DMS114 treated with DMSO at 0.1 percent for 48 hours (cell line): Measurements from ENCODE around the gene CACNA2D3.

ENCODE experiments used
- DNase-seq: peaks from one replicate; lab custom pipeline; 2025; ENCODE audit not compliant: unreplicated experiment; lab: John Stamatoyannopoulos, UW

Gene CACNA2D3

DNA sequence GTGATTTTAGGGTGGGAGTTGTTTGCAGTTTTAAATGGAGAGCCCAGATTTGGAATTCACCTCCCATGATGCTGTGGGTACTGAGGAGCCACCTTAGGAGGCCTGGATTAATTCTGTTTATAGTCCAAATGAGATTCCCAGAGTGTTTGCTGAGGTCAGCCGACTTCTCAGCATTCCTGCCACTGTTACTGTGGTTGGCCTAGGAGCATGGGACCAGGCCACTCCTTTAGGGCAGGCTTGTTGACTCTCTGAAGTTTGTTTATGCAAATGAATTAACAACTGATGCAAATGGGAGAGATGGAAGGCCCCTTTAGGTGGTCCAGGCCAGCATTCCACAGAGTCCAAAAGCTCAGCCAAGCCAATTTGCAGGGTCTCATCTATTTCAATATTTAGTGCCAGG is 46.1 kb downstream of the CACNA2D3 start:
- DNase-seq, result no peak

DNA sequence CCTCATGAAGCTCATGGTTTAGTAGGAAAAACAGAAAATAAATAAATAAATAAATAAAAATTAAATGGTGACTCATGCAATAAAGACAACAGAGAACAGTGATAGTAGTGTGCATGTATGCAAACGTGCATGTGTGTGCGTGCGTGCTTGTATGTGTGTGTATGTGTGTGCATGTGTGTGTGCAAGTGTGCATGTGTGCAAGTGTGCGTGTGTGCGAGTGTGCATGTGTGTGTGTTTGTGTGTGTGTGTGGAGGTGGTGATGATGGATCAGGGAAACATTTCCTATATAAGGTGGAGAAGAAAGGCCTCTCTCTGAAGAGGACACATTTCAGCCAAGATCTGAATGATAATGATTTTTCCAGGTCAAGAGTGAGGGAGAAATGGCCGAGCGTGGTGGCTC is 47.2 kb downstream of the CACNA2D3 start:
- no peak for DNase-seq

DNA sequence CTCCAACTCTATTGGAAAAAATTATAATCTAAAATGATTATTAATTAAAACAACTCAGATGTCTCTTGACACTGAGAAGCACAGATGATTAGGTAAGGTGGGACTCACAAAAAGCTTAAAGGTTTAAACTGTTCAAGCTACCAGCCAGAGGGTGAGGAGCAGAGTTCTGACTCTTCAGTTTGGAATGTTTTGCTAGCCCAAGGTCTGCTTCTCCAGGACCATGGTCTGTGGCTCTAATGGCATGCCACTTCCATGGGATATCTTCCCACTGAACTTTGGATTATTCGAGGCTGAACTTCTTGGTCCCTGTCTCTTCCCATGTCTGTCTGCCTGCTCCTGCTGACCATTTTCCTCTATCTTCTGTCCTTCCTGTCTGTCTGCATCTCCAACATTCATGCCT is 49.2 kb downstream of the CACNA2D3 start:
- DNase-seq, result no peak

DNA sequence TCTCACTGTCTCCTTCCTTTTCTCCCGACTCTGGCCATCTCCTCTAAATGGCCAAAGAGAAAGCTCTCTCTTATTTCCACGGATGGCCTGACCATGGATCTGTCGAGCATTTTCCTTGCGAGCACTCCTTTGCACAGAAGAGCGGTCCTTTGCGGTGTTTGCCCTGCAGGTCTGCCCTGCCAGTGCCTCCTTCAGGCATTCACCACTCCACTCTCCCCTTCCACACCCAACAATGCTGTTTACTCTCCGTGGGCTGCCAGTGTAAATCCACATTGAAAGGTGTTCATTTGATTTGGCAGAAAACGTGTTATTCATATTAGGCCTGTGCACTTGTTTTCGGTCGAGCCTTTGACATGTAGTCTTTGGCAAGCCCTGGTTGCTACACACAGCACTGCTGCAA is 49.6 kb downstream of the CACNA2D3 start:
- DNase-seq, result no peak

DNA sequence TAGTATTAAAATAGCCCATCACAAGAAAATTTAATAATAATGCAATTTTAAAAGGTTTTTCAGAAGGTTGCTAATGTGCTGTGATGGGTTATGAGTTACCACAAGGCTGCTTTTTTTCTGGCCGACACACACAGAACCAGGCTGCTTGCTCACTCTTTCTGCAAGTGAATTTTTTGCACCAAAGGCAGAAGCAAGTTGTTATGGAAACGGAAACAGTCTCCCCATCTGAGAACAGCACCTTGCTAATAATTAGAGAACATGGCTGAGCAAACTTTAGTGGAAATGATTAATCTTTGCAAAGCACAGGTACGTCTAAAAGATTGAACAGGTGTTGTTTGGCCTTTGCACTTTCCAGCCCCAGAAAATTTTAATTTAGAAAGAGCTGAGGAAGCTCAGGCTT is 51.0 kb downstream of the CACNA2D3 start:
- DNase-seq, result no peak

DNA sequence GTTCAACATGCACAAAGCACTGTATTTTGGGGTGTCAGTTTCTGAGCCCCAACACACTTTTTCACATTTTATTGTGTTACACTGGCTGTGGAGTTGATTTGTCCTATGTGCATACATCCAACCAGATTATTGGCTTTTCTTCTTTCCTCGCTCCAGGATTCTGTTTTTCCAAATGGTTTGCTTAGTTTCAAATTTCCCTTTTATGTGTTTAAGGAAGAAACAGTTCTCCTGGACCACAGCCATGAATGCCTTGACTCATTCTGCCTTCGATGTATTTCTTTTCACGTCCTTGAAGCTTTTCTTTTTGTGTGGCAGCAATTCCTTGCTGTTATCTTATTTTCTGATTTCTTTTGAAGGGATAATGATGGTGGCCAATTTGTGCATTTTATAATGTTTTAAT is 53.8 kb downstream of the CACNA2D3 start:
- no peak for DNase-seq

DNA sequence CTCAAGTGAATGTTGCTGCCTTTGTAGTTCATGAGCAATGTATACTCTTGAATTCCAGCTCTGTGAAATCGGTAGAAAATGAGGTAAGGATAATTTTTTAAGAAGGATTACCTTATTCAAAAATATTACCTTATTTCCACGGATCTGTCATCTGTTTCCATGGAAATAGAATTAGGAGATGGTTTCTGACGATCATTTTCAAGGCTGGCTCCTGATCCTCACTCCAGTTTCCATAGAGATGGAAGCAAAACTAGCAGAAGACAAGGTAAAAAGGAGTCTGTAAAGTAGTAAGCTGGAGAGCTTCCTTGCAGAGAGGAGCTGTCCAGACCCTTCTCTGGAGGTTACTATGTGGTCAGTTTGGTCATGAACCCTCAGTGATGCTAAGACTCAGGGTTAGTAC is 55.5 kb downstream of the CACNA2D3 start:
- DNase-seq, result no peak

DNA sequence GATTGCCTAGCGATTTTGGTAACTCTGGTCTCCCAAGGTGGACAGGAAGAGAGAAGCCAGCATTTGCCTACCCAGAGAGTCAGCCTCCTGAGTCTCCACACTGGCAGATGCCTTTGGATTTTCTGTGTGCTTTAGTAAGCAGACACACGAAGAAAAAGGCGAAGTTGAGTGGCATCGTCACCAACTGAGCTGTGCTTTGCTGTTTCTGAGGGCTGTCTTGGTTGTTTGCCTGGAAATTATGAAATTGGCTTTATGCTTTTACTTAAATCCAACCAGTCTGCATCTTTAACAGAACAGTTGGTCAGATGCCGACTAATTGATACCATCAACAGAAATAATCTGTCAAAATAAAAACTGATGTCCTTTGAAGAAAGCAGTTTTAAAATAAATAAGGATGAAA is 56.0 kb downstream of the CACNA2D3 start:
- no peak for DNase-seq

DNA sequence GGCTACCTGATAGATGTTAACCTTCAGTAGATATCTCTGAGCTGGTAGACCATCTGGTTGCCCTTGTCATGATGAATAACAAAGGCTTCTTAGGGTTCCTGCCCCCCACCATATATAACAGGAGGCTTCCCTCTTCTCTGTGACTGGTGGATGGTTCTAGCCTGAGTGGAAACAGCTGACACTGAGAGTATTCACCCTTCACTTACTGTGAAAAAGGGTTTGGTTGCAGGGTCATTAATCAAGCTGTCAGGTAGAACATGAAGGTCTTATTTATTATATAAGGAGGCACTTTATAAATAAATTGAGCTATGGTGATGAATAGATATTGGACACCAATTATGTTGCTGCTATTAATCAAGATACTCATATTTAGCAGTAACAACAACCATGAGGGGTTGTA is 58.6 kb downstream of the CACNA2D3 start:
- no peak for DNase-seq

DNA sequence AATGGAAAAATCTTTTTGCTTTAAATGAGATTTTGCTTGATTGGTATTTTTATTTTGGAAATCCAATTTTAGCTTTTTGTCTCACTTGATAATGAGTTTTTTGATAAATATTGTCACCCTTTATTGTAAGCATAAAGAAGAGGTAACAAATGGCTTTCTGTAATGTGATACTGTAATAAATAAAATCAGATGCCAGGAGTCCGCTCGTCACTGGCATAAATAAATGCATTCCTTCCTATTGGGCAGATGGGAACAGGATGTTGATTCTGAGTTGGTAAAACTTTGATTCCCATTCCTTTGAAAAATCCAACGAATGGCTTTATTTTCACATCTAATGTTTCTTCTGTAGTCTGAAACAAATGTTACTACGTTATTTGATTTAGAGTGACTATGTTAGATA is 59.9 kb downstream of the CACNA2D3 start:
- no peak for DNase-seq

DNA sequence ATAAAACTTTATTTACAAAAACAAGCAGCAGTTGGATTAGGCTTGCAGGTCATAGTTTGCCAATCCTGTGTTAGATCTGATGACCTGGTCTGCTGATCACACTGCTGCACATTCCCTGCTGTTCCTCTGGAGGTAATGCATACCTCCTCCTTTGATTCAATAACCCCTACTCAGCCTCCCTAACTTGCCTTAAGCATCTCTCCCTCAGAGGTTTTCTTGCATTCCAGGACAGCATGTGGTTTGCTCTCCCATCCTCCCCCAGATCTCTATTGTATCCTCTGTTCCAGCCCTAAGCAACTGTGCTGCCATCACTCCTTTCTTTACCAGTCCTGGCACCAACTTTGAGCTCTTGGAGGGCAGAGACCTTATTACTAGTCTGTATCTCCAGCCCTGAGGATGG is 63.4 kb downstream of the CACNA2D3 start:
- DNase-seq, result no peak

DNA sequence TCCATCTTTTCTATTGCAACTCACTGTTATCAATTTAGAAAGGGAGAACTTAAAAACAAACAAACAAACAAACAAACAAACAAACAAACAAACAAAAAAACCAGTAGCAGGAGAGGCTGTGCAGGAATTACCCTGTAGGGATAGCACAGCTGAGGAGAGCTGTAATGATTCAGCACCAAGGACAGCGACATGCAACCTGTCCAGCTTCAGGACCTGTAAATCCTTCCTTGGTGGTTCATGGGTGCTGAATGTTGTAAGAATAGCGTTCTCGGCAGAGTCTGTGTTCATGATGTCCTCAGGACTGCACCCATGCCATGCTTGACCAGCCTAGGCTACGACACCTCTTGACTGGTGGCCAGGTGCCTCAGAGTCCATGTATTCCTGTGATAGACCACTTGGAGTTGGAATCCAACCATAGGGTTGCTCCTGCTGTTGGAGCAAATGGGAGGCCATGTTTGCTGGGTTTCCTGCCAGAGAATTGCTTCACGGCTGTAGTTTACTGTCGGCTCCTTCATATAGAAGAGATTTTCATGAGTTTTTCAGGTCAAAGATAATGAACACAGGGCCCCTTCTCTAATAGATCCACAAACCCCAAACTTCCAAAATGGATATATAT is 65.9 kb downstream of the CACNA2D3 start:
- no peak for DNase-seq

DNA sequence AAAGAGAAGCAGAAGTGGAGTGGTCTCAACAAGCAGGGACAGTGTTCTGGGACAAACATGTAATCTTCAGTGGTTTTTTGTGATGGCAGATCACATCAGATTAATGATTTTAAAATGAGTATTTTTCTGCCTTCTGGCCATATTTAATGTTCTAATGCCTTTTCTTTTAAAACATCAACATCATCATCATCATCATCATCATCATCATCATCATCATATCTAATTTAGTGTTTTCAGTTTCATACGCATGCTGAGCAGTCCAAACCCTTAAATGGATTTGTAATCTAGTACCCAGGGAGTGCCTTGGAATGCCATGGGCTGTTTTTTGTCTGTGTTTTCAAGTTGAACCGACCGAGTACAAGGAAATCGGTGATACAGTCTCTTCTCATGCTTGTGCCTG is 68.9 kb downstream of the CACNA2D3 start:
- no peak for DNase-seq

DNA sequence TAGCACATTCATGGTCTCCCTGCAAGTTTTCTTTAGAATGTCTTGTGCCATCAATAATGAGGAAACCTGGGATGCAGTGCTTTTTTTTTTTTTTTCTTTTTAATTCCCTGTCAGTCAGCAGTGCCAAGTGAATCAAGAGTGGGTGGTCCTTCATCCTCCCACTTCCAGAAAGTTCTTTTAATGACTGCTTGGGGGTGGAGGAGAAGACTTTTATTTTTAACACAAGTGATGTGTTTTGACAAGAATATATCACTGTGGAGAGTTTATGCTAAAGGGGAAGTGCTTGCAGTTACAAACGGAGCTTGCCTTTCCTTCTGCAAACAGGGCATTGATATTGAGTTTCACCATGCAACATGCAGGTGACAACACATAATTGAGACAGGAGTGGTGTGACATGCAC is 69.7 kb downstream of the CACNA2D3 start:
- DNase-seq, result no peak

DNA sequence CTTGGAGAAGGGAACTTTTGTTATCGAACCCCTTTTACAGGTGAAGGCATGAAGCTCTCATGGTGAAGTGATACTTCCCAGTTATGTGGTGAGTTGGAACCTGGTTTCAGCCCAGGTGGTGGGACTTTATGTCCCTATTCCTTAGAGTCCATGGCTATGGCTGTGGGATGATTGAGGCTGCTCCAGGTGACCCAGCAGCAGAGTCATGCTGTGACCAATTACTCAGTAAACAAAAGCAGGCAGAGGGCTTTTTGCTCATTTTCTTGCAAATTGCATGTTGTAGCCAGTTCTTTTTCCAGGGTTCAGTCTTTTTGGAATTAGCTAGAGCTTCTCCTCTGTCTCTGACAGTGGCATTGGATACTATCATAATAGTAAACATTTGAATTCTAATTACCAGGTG is 70.7 kb downstream of the CACNA2D3 start:
- no peak for DNase-seq

DNA sequence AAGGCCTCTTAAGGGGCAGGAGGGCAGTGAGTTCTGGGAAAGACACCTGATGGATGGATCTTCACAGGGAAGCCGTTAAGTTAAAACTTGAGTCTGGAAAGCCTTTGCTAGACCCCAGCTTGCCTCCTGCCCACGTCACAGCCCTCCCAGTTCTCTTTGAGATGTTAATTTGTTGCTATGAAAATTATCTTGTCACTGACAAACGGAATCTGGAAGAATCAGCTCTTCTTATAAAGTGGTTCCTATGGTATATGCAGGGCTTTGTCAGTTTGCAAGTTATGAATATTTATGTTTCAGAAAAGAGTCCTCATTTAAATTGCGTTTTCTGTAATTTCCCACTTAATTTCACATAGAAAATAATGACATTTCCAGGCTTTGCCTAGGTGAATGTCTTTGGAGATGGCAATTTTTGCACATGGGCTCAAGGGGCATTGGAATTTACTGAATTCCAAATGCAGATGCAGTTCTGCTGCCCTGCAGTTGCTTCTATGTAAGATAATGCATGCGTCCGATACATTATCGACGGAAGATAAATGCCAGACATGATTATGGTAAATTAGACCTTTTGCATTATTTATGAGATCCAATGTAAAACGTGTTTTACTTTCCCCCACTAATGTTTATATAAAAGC is 74.1 kb downstream of the CACNA2D3 start:
- DNase-seq, result no peak

DNA sequence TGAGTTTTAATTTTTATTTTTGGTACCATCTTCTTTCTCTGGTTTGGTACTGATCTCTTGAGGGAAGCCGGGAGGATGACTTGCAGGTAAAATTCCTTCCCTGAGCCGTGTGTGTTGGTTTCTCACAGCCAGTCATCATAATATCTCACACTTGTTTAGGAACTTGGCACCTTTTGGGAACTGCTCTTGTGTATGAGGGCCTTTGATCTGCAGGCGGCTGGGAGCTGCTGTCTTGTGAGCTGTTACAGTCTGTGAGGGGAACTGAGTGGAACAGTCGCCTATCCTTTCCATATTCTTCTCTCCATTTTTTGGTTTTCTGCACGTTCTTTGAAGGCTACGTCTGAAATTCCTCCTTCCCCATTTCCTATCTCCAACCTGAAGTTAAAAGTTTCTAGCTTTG is 75.2 kb downstream of the CACNA2D3 start:
- DNase-seq, result no peak

DNA sequence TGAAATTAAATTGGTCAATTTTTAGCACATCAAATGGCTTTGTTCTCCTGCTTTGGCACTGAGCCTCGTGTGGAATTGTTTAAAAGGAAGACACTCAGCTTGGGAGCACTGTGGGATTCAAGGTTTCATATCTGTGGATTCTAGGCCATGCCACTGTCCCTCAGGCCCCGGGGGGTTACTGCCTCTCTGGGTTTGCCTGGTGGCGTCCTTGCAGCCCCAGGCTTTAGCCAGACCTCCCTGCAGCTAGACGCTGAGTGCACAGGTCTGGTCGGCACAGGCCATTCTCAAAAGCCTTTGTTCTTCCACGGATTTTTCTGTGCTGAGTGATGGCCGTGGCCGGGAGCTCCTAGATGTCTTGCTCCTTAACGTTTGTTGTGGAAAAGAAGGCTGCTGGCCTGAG is 76.2 kb downstream of the CACNA2D3 start:
- no peak for DNase-seq

DNA sequence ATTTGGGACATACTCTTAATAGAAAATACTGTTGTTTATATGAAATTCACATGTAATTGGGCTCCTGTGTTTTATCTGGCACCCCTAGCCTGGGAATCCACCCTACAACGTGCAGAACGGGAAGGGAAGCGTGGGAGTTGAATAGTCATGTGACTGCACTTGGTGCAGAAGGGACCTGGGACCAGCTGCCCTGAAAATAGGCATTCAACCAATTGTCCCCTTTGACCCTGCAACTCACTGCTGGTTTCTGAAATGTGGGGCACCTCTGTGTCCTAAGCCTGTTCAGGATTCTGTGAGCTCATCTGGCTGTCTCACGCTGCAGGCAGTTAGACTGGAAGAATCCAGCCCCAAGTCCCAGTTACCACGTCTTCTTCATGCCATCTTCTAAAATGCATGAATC is 79.7 kb downstream of the CACNA2D3 start:
- no peak for DNase-seq

DNA sequence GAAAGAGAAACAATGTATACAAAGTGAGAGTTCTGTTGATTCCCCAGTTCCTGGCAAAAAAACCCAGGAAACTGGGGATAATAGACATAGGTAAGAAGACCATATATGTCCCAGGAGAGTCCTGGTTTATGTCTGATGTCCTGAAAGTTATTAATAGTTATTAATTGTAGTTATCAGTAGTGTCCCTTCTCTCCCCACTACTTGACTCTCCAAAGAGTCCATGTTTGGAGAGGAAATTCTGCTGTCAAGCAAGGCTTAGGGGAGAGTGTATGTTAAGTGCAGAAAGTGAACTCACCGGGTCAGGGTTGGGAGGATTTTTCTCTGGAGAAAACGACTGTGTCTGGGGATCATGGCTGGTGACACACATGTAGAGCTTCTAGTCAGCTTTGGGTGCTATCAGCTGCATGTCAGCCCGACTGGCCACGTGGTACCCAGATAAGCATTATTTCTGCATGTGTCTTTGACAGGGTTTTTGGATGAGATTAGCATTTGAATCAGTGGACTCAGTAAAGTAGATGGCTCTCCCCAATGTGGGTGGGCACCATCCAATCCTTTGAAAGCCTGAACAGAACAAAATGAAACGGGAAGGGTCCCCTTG is 80.4 kb downstream of the CACNA2D3 start:
- no peak for DNase-seq

DNA sequence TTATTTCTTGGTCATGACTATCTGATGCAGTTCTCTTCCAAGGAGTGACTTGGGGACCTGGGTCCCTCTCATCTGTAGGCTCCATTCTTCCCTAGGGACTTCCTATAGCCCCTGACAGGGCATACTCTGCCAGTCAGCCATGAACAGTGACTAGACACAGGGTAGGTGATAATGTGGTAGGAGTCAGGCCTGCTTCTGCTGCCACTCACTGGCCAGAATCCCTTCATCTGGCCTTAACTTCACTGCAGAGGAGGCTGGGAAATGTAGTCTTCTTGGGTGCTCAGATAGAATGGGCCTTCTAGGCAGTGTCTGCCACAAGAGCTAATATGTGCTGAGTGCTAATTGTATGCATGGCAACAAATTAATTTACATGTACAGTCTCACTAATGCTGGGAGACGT is 84.5 kb downstream of the CACNA2D3 start:
- no peak for DNase-seq

DNA sequence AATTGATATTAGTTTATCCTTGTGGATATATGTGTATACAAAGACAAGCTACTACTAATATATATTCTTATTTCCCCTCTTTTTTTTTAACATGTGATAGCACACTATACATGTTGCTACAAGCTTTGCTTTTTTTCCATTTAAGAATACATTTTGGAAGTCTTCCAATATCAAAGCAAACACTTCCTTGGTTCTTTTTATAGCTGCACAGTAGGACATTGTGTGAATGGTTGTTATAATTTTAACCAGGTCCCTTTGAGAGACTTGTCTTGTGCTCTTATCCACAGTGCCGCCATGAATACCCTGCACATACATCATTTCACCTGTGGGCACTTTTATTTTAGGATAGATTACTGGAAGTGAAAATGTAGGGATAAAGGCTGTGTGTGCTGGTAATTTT is 88.7 kb downstream of the CACNA2D3 start:
- DNase-seq, result no peak

DNA sequence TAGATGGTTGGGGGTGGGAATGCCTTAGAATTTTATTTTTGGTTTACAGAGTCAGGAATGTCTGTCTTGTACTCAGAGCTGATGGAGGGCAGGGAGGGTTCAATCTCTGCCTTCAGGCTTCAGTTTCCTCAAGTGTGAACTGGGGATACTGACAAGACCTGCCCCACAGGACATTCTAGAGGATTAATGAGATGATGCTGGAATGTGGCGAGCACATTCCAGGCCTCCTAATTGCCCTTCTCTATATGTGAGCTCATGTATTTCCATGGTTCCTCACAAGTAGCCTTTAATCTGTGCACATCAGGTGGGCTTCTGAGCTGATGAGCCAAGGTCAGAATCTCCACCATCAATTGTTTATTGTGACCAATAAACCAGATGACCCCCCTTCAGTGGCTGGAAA is 90.4 kb downstream of the CACNA2D3 start:
- no peak for DNase-seq
